GM12878 (cell line): ENCODE measurements around the gene SLC38A1. TPM values are rescaled to one million over a fixed set of nuclear protein-coding genes. Genes with fewer than 3 reads are reported as not detected.
A peak's percentile ranks its signal among the peaks of the same experiment; 100 is the strongest.

Source experiments
- ATAC-seq: fragments of 200-7000 bp; cut with Tn5 transposase; 3 replicates; pipeline ENCODE4 v1.9.1; 2020; ENCODE audit warnings: mild to moderate bottlenecking, moderate library complexity
- BruUV-seq: library from RNA; stranded (reverse); fragments of 400-500 nt; replicated peaks from 2 replicates; lab custom pipeline; 2021; lab: Mats Ljungman, UMichigan
- CTCF ChIA-PET: fragments of 300-600 bp; sonication (Branson Sonifier 250); formaldehyde crosslinking; extraction: SDS; loops from one replicate; lab custom pipeline; 2021; ENCODE audit warnings: inconsistent platforms; lab: Yijun Ruan, JAX
- POLR2A ChIA-PET: fragments of 350-600 bp; formaldehyde crosslinking; extraction: SDS; loops from one replicate; lab custom pipeline; 2021; ENCODE audit warnings: inconsistent platforms; lab: Charles Lee
- RAD21 ChIA-PET: fragments of 300-600 bp; sonication (Branson Sonifier 250); formaldehyde crosslinking; loops from one replicate; lab custom pipeline; 2023; ENCODE audit warnings: antibody characterized with exemption; ENCODE audit not compliant: unreplicated experiment; lab: Charles Lee
- SMC1A ChIA-PET: fragments of 300-600 bp; sonication (Branson Sonifier 250); formaldehyde crosslinking; loops from one replicate; lab custom pipeline; 2023; ENCODE audit not compliant: unreplicated experiment, uncharacterized antibody; lab: Charles Lee
- DNase-seq: peaks from one replicate; pipeline ENCODE4 v3.0.0-alpha.2; 2011; ENCODE audit warnings: low read depth, low spot score
- FAIRE-seq: peaks from 3 replicates; lab custom pipeline; 2011; peaks lifted over from hg19 to GRCh38; lab: Jason Lieb, UNC
- H2AFZ ChIP-seq: 2 replicates; pipeline ENCODE4 v1.6.0; 2011; ENCODE audit warnings: low read depth, low read length, control low read depth; ENCODE audit not compliant: control insufficient read depth
- H3K27ac ChIP-seq: 2 replicates; pipeline ENCODE4 v1.5.1; 2011; ENCODE audit warnings: control low read depth; ENCODE audit not compliant: control insufficient read depth, insufficient read depth
- H3K27me3 ChIP-seq, 2 experiments: replicated peaks in 1 of 2; 2 replicates each; pipeline versions ENCODE4 v1.6.0 to v1.6.1; 2011; ENCODE audit warnings: low read length in 1 of 2; ENCODE audit not compliant: control insufficient read depth in 2 of 2, insufficient read depth in 2 of 2
- H3K36me3 ChIP-seq, 2 experiments: 2 replicates each; pipeline ENCODE4 v1.5.1; 2011; ENCODE audit warnings: low read length in 1 of 2; ENCODE audit not compliant: control insufficient read depth in 2 of 2, insufficient read depth in 2 of 2
- H3K4me1 ChIP-seq: 2 replicates; pipeline ENCODE4 v1.6.1; 2011; ENCODE audit warnings: mild to moderate bottlenecking, low read length, moderate library complexity, mixed read lengths; ENCODE audit not compliant: control insufficient read depth, insufficient read depth
- H3K4me2 ChIP-seq: 2 replicates; pipeline ENCODE4 v1.6.0; 2011; ENCODE audit warnings: control low read depth; ENCODE audit not compliant: control insufficient read depth, insufficient read depth
- H3K4me3 ChIP-seq: fragments of 200-600 bp; sonication (generic); 2 replicates; pipeline ENCODE4 v1.5.1; 2016
- H3K79me2 ChIP-seq: 2 replicates; pipeline ENCODE4 v1.6.0; 2011; ENCODE audit warnings: low read length; ENCODE audit not compliant: control insufficient read depth, insufficient read depth
- H3K9ac ChIP-seq: 2 replicates; pipeline ENCODE4 v1.8.0; 2011; ENCODE audit warnings: low read length, control low read depth, mixed read lengths; ENCODE audit not compliant: control insufficient read depth, insufficient read depth
- H3K9me3 ChIP-seq: replicated peaks from 3 replicates; pipeline ENCODE4 v1.5.1; 2011; ENCODE audit warnings: mild to moderate bottlenecking, low read length; ENCODE audit not compliant: control insufficient read depth, insufficient read depth
- H4K20me1 ChIP-seq: 2 replicates; pipeline ENCODE4 v1.6.0; 2011; ENCODE audit not compliant: control insufficient read depth, insufficient read depth
- BACH1 ChIP-seq: fragments of 450-650 bp; IDR thresholded peaks from 2 replicates; pipeline ENCODE4 v1.6.1; 2017; ENCODE audit warnings: mild to moderate bottlenecking, borderline replicate concordance
- MTA3 ChIP-seq: IDR thresholded peaks from 2 replicates; pipeline ENCODE4 v1.6.1; 2012; ENCODE audit warnings: low read length, inconsistent platforms, borderline replicate concordance
- POLR2AphosphoS2 ChIP-seq: IDR thresholded peaks from 2 replicates; pipeline ENCODE4 v1.6.1; 2011; ENCODE audit warnings: low read depth, mild to moderate bottlenecking, low read length, improper control_type of control experiment, moderate library complexity
- SMC3 ChIP-seq: IDR thresholded peaks from 2 replicates; pipeline ENCODE4 v1.6.1; 2011; ENCODE audit warnings: low read length, improper control_type of control experiment, borderline replicate concordance
- WRNIP1 ChIP-seq: IDR thresholded peaks from 2 replicates; pipeline ENCODE4 v1.6.1; 2011; ENCODE audit warnings: low read depth, low read length, improper control_type of control experiment, borderline replicate concordance
- ZNF24 ChIP-seq: fragments of 450-650 bp; IDR thresholded peaks from 2 replicates; pipeline ENCODE4 v1.6.1; 2017; ENCODE audit warnings: antibody characterized with exemption, mild to moderate bottlenecking
- WGBS: methylation state at CpG from one replicate; pipeline ENCODE4 v1.1.6; 2016; ENCODE audit warnings: low lambda C conversion rate; ENCODE audit not compliant: insufficient replicate concordance, insufficient coverage; ENCODE audit errors: missing lambda C conversion rate; 5-methylcytosine and 5-hydroxymethylcytosine counted together
- in situ Hi-C: fragments of 300-500 bp; cut with MboI; formaldehyde crosslinking; loops from 9 replicates; pipeline ENCODE4 v1.14.3; 2018; ENCODE audit warnings: mixed read lengths
- intact Hi-C: fragments of 100-400 bp; cut with micrococcal nuclease; formaldehyde crosslinking; loops from one replicate; pipeline ENCODE4 v1.14.2; 2022; ENCODE audit not compliant: unreplicated experiment
- polyA plus RNA-seq, 11 experiments: library from polyadenylated mRNA; depleted of rRNA in 4 of 11; unstranded in 6 of 11; stranded (reverse) in 5 of 11; fragments of >200 nt; fragmentation: Nextera tagmentation in 4 of 11; fragmentation: Illumina TruSeq in 1 of 11; extraction: Ambion mirVana in 4 of 11; extraction: Trizol in 1 of 11; gene quantifications; 1 replicate in 1 of 11; 2 replicates in 10 of 11; pipeline versions ENCODE4 v1.2.1 to v1.2.3, GENCODE V29; 2011 to 2016; ENCODE audit warnings: inconsistent platforms in 2 of 11, missing spikeins in 2 of 11, low read depth in 1 of 11
- total RNA-seq, 4 experiments: library from RNA; depleted of rRNA in 3 of 4; stranded (reverse); fragments of >200 nt in 3 of 4; fragmentation: Illumina TruSeq in 1 of 4; extraction: Trizol in 1 of 4; gene quantifications; 2 replicates each; pipeline versions ENCODE4 v1.2.1 to v1.2.3, GENCODE V29; 2013 to 2021
- TF ChIP-seq, protein P1 (sequence below): fragments of 450-650 bp; IDR thresholded peaks from 2 replicates; pipeline ENCODE4 v1.6.1; 2017; ENCODE audit warnings: antibody characterized with exemption, mild to moderate bottlenecking, moderate library complexity

Gene SLC38A1
- total and polyA plus RNA-seq, 10 of the 15 experiments (the other 5 are each of a cell fraction or from before 2014, with no cell fraction given): 38.1 to 191 (median 144) TPM

DNA sequence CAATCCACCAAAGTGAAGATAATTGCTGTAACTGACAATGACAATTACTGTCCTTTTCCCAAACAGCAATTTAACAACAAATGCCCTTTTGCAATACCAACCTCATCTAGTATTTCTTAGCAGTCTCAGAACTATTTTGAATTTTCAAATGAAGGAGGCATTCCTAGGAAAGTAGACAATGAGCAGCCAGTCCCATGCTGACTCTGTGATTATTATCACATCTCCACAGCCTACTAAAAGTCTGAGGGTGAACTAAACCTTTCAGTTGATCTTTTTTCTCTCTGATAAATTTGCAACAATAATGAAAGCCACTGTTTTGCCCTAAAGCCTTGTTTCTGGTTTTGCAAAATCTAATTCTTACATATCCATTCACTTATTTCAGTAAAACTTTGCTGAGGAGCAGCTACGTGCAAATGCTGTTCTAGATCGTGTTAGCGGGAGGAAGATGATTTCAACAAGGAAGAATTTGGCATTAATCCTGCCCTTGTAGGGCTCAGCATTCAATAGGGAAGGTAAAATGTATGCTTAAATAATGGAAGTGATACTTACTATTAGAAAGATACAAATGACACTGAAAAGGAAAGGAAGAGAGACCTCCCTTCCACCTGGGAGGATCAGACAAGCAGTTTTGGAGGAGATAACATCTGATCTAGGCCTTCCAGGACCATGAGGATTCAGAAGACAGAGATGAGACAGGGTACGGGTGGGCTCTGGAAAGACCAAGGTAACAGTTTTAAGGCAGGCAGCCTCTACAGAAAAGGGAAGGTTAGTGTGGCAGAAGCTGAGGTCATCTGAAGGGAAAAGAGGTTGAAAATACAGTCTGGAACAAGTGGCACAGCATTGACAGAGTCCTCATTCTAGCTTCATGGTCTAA lies 47.4 kb downstream of the SLC38A1 start:
- DNase-seq (no peak), ATAC-seq (no peak), FAIRE-seq (no peak)
- POLR2A ChIA-PET: no interaction called here
- H3K36me3 ChIP-seq: peaks cover 14 to 26% of the 10 kb centered on the region in 2 experiments
- intact Hi-C loops: no loop called here
- H3K27ac ChIP-seq: peak overlapping the region; percentile 10; the same call in 1 of the 2 replicates
- peaks cover 45% of the 10 kb centered on the region for H3K4me1 ChIP-seq
- H3K4me3 ChIP-seq: no peak overlapping the region
- H4K20me1 ChIP-seq: no peaks in the 10 kb centered on the region
- H2AFZ ChIP-seq: no peak overlapping the region
- peaks cover 59% of the 10 kb centered on the region for H3K79me2 ChIP-seq
- H3K4me2 ChIP-seq: peak overlapping the region; percentile 20; the same call in 1 of the 2 replicates
- BruUV-seq: no TSS peak
- no peaks in the 10 kb centered on the region for H3K27me3 ChIP-seq
- 99% methylated on average over 4 of the region's 4 CpGs for WGBS
- no peak overlapping the region for H3K9ac ChIP-seq
- in situ Hi-C loops: no loop called here
- RAD21 ChIA-PET: interaction anchor here (0.9 to 5.9 kb wide), 4 partner anchors 13 to 67 kb away, joined by 4 to 72 read pairs (median 4); no protein-coding TSS in a partner anchor
- TF ChIP-seq, protein P1, sequence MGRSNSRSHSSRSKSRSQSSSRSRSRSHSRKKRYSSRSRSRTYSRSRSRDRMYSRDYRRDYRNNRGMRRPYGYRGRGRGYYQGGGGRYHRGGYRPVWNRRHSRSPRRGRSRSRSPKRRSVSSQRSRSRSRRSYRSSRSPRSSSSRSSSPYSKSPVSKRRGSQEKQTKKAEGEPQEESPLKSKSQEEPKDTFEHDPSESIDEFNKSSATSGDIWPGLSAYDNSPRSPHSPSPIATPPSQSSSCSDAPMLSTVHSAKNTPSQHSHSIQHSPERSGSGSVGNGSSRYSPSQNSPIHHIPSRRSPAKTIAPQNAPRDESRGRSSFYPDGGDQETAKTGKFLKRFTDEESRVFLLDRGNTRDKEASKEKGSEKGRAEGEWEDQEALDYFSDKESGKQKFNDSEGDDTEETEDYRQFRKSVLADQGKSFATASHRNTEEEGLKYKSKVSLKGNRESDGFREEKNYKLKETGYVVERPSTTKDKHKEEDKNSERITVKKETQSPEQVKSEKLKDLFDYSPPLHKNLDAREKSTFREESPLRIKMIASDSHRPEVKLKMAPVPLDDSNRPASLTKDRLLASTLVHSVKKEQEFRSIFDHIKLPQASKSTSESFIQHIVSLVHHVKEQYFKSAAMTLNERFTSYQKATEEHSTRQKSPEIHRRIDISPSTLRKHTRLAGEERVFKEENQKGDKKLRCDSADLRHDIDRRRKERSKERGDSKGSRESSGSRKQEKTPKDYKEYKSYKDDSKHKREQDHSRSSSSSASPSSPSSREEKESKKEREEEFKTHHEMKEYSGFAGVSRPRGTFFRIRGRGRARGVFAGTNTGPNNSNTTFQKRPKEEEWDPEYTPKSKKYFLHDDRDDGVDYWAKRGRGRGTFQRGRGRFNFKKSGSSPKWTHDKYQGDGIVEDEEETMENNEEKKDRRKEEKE: no peak
- TF ChIP-seq WRNIP1 (no peak), SMC3 (no peak), ZNF24 (no peak), BACH1 (no peak), POLR2AphosphoS2 (no peak), MTA3 (no peak)
- SMC1A ChIA-PET: interaction anchor here (0.6 to 1.4 kb wide), 7 partner anchors 13 to 52 kb away, joined by 3 read pairs; no protein-coding TSS in a partner anchor
- CTCF ChIA-PET: no interaction called here
- no peaks in the 10 kb centered on the region for H3K9me3 ChIP-seq
